Measurements from ENCODE around the gene HINT3.
A peak's percentile ranks its signal among the peaks of the same experiment; 100 is the strongest.
"Not testable (repeated sequence)": the region's sequence is repeated elsewhere in the genome, so short reads cannot be mapped to it uniquely, and the experiment has no call there.

The HINT3 gene

GRCh38 chr6:125961117-125961516 lies 4.5 kb downstream of the HINT3 start:
- DNase-seq (ENCODE audit: low read depth in 2 of 2), result no peak

DNA sequence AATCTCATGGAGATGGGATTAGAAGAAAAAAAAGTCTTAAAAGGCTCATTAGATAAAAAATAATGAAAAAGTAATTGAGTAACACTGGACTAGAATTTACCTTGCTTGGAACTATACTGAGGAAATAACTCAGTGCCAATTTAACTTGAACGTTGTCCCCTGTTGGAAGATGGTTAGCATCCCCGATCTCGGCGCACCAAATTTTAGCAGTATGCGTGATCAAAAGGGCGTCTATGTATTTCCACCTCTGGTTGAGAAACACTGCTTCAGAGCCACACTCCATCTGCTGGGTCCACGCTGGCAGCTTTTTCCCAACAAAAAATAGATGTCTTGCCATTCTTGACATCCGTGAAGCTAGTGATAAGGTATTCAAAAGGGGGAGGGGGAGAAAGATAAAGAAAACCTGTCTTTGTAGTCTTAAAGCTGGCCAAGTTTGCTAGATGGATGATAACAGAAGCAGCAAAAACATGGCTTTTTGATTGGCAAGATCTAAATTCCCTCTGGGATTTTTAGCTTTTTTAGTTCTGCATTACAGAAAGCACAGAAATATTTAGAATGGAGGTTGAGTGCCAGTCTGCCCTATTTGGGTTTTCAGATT lies 6.4 kb downstream of the HINT3 start:
- no peak for DNase-seq (ENCODE audit: low read depth in 2 of 2)

DNA sequence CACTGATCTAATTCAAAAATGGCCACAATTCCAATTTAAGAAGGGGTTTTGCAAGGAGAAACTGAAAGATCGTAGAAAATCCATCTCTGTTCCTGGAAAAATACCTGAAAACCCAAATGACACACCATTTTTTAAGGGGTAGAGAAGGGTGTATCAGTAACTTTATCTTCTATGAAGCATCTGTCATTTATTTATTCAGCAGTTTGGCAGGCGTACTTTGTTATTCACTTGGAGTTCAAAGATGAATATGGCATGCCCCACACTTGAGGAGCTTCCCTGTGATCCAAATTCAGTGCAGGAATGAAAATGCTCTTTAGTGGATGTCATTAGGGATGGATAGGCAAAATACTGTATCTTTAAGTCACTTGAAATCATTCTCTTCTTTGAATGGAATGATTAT lies 7.2 kb downstream of the HINT3 start:
- DNase-seq (ENCODE audit: low read depth in 2 of 2), result no peak

DNA sequence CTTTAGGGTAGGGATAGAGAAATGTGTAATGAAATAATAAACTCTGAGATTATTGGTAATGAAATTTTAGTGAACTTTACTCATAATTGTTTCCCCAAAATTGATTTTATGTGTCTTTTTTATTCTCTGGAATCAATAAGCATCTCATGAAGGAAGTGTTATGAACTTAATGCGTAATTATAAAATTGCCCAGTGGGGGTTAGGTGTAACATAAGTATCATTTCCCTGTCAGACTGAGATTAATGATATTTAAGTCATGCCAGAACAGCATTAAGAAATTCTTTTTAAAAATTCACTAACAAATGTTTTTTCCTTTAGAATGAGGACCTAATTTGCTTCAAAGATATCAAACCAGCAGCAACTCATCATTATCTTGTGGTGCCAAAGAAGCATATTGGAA lies 10.0 kb downstream of the HINT3 start:
- no peak for DNase-seq (ENCODE audit: low read depth in 2 of 2)

- DNase-seq (ENCODE audit: low read depth in 2 of 2), result no peak
These were observed 11.9 kb downstream of the HINT3 start for GRCh38 chr6:125968493-125968892.

DNA sequence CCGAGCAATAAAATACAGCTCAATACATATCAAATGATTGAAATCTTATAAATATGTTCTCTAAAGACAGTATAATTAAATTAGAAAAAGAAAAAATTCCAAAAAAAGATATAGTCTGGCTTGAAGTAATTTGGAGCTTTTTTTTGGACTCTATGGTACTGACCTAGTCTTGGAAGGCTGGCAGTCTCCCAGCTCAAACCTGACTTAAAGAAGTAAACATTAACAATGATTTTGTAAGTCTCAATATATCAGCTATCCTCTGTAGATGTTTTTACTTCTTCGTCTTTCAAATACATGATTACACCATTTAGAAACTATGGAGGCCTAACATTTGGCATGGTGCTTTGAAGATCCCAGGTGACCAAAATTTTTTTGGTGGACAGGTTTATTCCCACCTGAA lies 14.2 kb downstream of the HINT3 start:
- DNase-seq (ENCODE audit: low read depth in 2 of 2), result no peak

- not testable (repeated sequence) for DNase-seq (ENCODE audit: low read depth in 2 of 2)
These were observed 15.9 kb downstream of the HINT3 start for GRCh38 chr6:125972478-125972877.

- DNase-seq (ENCODE audit: low read depth in 2 of 2), result no peak
These were observed 17.8 kb downstream of the HINT3 start for GRCh38 chr6:125974214-125974866.

DNA sequence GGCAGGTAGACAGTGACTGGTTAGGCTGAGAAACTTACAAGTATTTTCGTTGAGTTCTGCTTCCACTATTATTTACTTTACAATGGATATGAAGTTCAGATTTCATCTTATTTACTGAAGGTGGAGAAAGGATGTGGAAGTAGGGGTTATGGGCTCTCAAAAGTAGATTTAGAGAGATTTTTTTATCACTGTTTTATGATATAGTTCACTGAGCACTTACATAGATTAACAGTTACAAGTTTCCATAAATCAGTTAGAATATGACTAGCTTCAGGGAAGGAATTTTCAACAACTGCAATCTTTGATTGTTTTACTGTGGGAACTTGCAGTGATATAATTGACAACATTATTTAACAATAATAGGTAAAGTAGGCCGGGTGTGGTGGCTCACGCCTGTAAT lies 22.5 kb downstream of the HINT3 start:
- DNase-seq (ENCODE audit: low read depth in 2 of 2), result no peak

GRCh38 chr6:125981571-125982185 lies 25.1 kb downstream of the HINT3 start:
- no peak for DNase-seq (ENCODE audit: low read depth in 2 of 2)

DNA sequence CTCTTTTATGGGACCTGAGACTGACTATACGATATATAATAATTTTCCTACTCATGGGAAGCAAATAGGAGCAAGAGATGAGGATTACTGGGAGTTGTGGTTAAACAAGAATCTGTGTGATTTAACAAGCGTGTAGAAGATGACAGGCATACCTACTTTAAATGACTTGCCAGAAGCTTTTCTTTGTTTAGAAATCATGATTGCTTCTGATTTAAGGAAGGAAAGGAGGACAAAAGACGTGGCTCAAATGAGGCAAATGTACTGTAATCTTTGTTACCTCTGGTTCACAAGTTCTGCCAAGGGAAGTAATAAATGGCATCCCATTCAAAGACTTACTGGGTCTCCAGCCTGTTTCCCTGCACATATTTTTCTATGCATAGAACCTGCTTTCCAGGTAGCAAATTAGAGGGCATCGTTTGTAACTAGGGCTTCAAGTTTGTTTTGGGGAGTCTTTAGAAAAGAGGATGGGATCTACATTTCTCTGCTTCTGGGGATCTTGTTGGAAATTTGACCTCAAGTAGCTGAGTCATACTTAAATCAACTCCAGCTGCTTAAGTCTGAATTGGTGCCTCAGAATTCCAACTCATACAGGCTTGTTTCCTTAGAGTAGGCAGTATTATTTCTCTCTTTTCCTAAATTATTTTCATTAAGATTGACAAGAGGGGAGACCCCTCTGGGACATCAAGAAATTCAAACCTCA lies 26.8 kb downstream of the HINT3 start:
- no peak for DNase-seq (ENCODE audit: low read depth in 2 of 2)

GRCh38 chr6:125984311-125984710 lies 27.7 kb downstream of the HINT3 start:
- DNase-seq (ENCODE audit: low read depth in 2 of 2), result no peak

- no peak for DNase-seq (ENCODE audit: low read depth in 2 of 2)
These were observed 29.0 kb downstream of the HINT3 start for GRCh38 chr6:125985522-125985921.

DNA sequence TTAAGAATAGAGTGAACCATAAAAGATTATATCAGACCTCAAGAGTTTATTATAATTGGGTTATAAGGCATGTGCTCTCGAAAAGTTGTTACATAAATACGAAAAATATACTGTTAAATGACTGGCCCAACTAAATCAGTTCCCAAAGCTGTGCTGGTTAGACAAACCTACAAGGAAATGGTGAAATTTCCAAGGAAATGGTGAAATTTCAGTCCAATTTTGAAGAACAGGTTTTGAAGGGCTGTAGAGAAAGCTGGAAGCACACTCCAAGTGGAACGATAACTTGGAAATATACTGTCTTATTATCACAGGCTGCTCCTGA lies 29.4 kb downstream of the HINT3 start:
- DNase-seq (ENCODE audit: low read depth in 2 of 2), result no peak

DNA sequence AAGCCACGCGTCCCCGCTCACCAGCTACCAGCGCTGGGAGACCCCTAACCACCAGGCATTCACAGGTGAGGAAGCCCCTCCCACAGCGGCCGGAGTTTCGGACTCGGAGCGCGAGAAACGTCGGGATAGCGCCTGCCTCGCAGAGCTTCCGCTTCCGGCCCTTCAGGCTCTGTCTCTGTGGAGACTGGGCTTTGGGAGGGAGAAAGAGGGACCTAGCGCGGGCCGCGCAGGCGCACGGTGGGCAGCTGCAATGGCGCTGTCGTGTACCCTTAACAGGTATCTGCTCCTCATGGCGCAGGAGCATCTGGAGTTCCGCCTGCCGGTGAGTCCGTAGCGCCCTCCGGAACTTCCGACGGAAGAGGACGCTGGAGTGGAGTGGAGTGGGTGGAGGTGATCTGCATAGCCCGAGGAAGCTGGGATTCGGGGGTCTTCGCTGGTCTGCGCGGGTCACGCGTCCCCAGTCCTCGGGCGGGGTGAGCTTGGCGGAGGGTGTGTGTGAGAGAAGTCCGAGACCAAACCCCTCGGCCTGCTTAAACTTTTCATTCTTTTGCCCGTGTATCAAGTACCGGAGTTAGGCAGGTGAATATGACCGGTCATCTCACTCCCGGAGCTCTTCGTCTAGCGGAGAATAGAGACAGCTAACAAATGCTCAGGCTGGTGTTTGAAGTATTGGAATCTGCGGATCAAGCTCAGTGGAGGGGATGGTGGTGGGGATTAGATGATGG lies 29.9 kb downstream of the HINT3 start, which contains the start of gene TRMT11:
TSS of gene TRMT11 (plus strand) at position 240 of the 725 bp plus-strand sequence. CDS start at position 251, 11 bp downstream.
- DNase-seq (ENCODE audit: low read depth in 2 of 2), result peak; percentile 72 to 75

DNA sequence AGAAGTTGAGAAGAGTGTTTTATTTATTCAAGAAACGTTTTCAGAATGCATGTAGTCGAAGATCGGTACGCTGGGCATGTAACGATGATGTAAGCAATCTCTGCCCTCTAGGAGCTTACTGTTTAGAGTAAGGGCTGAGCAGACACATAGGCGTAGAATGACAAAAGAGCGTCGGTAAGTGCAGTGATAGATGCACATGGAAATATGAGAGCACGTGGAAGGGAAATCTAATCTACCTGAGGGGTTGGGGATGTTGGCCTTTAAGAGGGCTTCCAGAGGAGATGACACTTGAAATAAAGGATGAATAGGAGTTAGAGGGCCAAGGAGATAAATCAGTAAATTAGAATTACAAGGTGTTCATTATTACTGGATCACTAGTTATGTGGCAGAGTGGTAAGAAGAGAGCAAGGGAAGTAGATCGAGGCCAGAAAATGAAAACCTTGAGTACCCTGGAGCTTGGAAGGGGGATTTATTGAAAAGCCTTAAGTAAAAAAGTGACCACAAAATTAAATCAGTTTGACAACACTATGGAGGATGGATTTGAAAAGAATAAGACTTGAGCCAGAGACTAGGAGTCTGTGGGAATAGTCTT lies 30.6 kb downstream of the HINT3 start:
- DNase-seq (ENCODE audit: low read depth in 2 of 2), result no peak

GRCh38 chr6:125988280-125988679 lies 31.7 kb downstream of the HINT3 start:
- DNase-seq (ENCODE audit: low read depth in 2 of 2), result no peak

DNA sequence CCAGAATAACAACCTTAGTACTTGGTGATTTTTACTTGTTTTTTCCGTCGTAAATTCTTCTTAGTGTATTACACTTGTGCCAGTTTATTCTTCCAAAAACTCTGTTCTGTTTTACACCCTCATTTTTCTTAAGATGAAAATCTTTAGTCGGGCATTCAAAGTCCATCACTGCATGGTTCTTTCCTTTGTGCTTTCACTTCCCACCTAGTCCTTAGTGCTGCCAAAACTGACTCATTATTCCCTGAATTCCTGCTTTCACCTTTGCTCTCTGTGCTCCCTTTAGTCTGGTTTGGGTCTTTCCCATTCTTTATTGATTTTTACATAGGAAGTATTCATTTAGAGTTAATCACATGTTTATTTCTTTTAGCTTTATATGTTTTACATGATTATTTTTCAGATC lies 33.1 kb downstream of the HINT3 start:
- no peak for DNase-seq (ENCODE audit: low read depth in 2 of 2)

GRCh38 chr6:125991653-125992052 lies 35.1 kb downstream of the HINT3 start:
- no peak for DNase-seq (ENCODE audit: low read depth in 2 of 2)

DNA sequence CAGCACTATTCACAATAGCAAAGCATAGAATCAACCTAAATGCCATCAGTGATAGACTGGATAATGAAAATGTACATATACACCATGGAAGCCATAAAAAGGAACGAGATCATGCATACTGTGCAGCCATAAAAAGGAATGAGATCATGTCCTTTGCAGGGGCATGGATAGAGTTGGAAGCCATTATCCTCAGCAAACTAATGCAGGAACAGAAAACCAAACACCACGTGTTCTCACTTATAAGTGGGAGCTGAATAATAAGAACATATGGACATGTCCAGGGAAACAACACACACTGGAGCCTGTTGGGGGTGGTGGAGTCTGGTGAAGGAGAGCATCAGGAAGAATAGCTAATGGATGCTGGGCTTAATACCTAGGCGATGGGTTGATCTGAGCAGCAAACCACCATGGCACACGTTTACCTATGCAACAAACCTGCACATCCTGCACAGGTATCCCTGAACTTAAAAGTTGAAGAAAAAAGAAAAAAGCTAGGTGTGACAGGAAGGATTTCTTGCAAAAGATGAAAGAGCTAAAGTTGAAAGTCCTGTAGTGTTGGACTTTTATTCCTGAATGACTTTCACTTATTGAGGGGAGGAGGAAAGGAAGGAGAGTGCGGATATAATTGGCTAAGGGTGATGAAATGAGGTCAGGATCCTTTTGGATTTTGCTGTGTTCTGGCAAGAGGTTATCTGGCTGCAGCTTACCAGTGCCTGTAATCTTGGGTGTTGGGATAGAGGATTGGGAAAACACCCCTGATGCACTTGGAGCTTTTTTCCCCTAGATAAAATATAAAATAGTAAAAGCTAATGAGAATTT lies 38.3 kb downstream of the HINT3 start:
- DNase-seq (ENCODE audit: low read depth in 2 of 2), result no peak
